Smooth muscle cell (in vitro differentiated cells): Measurements from ENCODE around the gene VPS72. TPM values are rescaled to one million over a fixed set of nuclear protein-coding genes. Genes with fewer than 3 reads are reported as not detected.

Source experiments
- DNase-seq: peaks from one replicate; lab custom pipeline; 2025; ENCODE audit not compliant: unreplicated experiment; lab: John Stamatoyannopoulos, UW
- H2AFZ ChIP-seq: fragments of 200-600 bp; sonication (generic); 2 replicates; pipeline ENCODE4 v1.6.0; 2016; ENCODE audit warnings: antibody characterized with exemption, low read depth, mild to moderate bottlenecking
- H3F3A ChIP-seq: fragments of 200-600 bp; sonication (generic); 2 replicates; pipeline ENCODE4 v1.6.0; 2017; ENCODE audit warnings: antibody characterized with exemption, low read depth
- H3K27ac ChIP-seq: fragments of 200-600 bp; sonication (generic); 2 replicates; pipeline ENCODE4 v1.5.1; 2016; ENCODE audit warnings: low read depth, mild to moderate bottlenecking
- H3K27me3 ChIP-seq: fragments of 200-600 bp; sonication (generic); 2 replicates; pipeline ENCODE4 v1.6.1; 2016; ENCODE audit warnings: low read depth, mild to moderate bottlenecking
- H3K36me3 ChIP-seq: fragments of 200-600 bp; sonication (generic); 2 replicates; pipeline ENCODE4 v1.5.1; 2016; ENCODE audit warnings: low read depth
- H3K4me1 ChIP-seq: fragments of 200-600 bp; sonication (generic); 2 replicates; pipeline ENCODE4 v1.5.1; 2016; ENCODE audit warnings: low read depth
- H3K4me2 ChIP-seq: fragments of 200-600 bp; sonication (generic); 2 replicates; pipeline ENCODE4 v1.6.0; 2016; ENCODE audit warnings: mild to moderate bottlenecking
- H3K4me3 ChIP-seq: fragments of 200-600 bp; sonication (generic); 2 replicates; pipeline ENCODE4 v1.5.1; 2016; ENCODE audit warnings: mild to moderate bottlenecking
- H3K79me2 ChIP-seq: fragments of 200-600 bp; sonication (generic); 2 replicates; pipeline ENCODE4 v1.6.0; 2016; ENCODE audit warnings: low read depth, mild to moderate bottlenecking
- H3K9ac ChIP-seq: fragments of 200-600 bp; sonication (generic); 2 replicates; pipeline ENCODE4 v1.6.0; 2016; ENCODE audit warnings: low read depth
- H3K9me3 ChIP-seq: fragments of 200-600 bp; sonication (generic); replicated peaks from 2 replicates; pipeline ENCODE4 v1.5.1; 2016; ENCODE audit warnings: low read depth
- H4K20me1 ChIP-seq: fragments of 200-600 bp; sonication (generic); 2 replicates; pipeline ENCODE4 v1.6.0; 2016; ENCODE audit warnings: low read depth
- WGBS: methylation state at CpG from one replicate; pipeline ENCODE4 v1.1.7; 2016; ENCODE audit warnings: low lambda C conversion rate; 5-methylcytosine and 5-hydroxymethylcytosine counted together
- polyA plus RNA-seq: library from polyadenylated mRNA; unstranded; fragments of >200 nt; fragmentation: Nextera tagmentation; extraction: Ambion mirVana; gene quantifications from 2 replicates; pipeline ENCODE4 v1.2.1, GENCODE V29; 2016
- total RNA-seq: library from RNA; depleted of rRNA; stranded (reverse); fragments of >200 nt; gene quantifications from 2 replicates; pipeline ENCODE4 v1.2.3, GENCODE V29; 2014
- TF ChIP-seq, protein P1 (sequence below): fragments of 200-600 bp; sonication (generic); IDR thresholded peaks from 2 replicates; pipeline ENCODE4 v1.5.1; 2017; ENCODE audit warnings: borderline replicate concordance, mild to moderate bottlenecking, antibody characterized with exemption; ENCODE audit not compliant: insufficient read depth, poor library complexity, severe bottlenecking

The VPS72 gene
- total and polyA plus RNA-seq, 2 experiments from 2014 or later = 35.0 to 57.9 TPM

GRCh38 chr1:151187205-151187604, 2.8 kb downstream of the VPS72 start:
- H3K79me2 ChIP-seq = peaks cover 35% of the 10 kb centered on the region
- no peak overlapping the region for H3K27ac ChIP-seq
- no peak overlapping the region for H3K4me2 ChIP-seq
- peaks cover 9% of the 10 kb centered on the region for H3K4me1 ChIP-seq
- no peak for DNase-seq
- no peak overlapping the region for H2AFZ ChIP-seq
- peaks cover 10% of the 10 kb centered on the region for H3K36me3 ChIP-seq
- H3F3A ChIP-seq = no peaks in the 10 kb centered on the region
- no peak overlapping the region for H3K9ac ChIP-seq
- H3K9me3 ChIP-seq = no peaks in the 10 kb centered on the region
- H3K4me3 ChIP-seq = no peak overlapping the region
- TF ChIP-seq, protein P1, sequence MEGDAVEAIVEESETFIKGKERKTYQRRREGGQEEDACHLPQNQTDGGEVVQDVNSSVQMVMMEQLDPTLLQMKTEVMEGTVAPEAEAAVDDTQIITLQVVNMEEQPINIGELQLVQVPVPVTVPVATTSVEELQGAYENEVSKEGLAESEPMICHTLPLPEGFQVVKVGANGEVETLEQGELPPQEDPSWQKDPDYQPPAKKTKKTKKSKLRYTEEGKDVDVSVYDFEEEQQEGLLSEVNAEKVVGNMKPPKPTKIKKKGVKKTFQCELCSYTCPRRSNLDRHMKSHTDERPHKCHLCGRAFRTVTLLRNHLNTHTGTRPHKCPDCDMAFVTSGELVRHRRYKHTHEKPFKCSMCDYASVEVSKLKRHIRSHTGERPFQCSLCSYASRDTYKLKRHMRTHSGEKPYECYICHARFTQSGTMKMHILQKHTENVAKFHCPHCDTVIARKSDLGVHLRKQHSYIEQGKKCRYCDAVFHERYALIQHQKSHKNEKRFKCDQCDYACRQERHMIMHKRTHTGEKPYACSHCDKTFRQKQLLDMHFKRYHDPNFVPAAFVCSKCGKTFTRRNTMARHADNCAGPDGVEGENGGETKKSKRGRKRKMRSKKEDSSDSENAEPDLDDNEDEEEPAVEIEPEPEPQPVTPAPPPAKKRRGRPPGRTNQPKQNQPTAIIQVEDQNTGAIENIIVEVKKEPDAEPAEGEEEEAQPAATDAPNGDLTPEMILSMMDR = no peak
- no peaks in the 10 kb centered on the region for H3K27me3 ChIP-seq
- 81% methylated on average over 1 of the region's 1 CpG for WGBS
- H4K20me1 ChIP-seq = no peaks in the 10 kb centered on the region

- Histone ChIP-seq H3K36me3 (peaks cover 18% of the 10 kb centered on the region), H3K4me2 (no peak overlapping the region), H3K9me3 (no peaks in the 10 kb centered on the region), H3K27ac (no peak overlapping the region), H3K27me3 (no peaks in the 10 kb centered on the region), H3K4me1 (peaks cover 7% of the 10 kb centered on the region), H3K4me3 (no peak overlapping the region), H3K9ac (no peak overlapping the region), H4K20me1 (no peaks in the 10 kb centered on the region), H2AFZ (no peak overlapping the region), H3F3A (no peaks in the 10 kb centered on the region), H3K79me2 (peaks cover 32% of the 10 kb centered on the region)
- TF ChIP-seq, protein P1 = no peak
- DNase-seq = no peak
- 98% methylated on average over 10 of the region's 10 CpGs for WGBS
Measured at GRCh38 chr1:151184211-151184610, 5.8 kb downstream of the VPS72 start.

DNA sequence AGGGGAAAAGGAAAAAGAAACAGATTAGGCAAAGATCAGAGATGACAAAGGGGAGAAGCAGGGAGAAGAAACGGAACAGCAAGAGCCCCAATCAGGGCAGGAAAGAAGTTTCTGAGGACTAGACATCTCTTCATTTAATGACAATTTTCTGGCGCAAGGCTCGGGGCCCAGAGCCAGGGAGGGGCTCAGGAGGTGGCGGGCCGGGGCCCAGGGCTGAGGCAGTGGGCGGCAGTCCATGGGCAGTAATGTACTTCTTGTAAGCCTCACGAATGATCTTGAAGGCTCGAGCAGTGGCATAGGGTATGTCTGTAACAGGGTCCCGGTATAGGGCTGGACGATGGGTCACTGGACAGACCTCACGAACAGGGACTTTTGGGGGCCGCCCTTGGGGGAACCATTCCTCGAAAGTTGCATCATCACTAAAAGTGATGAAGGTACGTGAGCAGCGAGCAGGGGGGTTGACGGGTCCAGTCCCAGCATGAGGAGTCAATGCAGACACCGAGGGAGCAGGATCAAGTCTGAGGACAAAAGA, 13.4 kb downstream of the VPS72 start:
- 98% methylated on average over 17 of the region's 17 CpGs for WGBS
- no peaks in the 10 kb centered on the region for H3K9me3 ChIP-seq
- no peak for DNase-seq
- no peak overlapping the region for H3K4me2 ChIP-seq
- peaks cover 11% of the 10 kb centered on the region for H3K36me3 ChIP-seq
- no peaks in the 10 kb centered on the region for H3K4me1 ChIP-seq
- no peaks in the 10 kb centered on the region for H3K79me2 ChIP-seq
- H3K27me3 ChIP-seq = no peaks in the 10 kb centered on the region
- no peaks in the 10 kb centered on the region for H3F3A ChIP-seq
- no peak overlapping the region for H3K27ac ChIP-seq
- H4K20me1 ChIP-seq = no peaks in the 10 kb centered on the region
- no peak overlapping the region for H3K4me3 ChIP-seq
- no peak overlapping the region for H3K9ac ChIP-seq
- no peak overlapping the region for H2AFZ ChIP-seq
- TF ChIP-seq, protein P1 = no peak

DNA sequence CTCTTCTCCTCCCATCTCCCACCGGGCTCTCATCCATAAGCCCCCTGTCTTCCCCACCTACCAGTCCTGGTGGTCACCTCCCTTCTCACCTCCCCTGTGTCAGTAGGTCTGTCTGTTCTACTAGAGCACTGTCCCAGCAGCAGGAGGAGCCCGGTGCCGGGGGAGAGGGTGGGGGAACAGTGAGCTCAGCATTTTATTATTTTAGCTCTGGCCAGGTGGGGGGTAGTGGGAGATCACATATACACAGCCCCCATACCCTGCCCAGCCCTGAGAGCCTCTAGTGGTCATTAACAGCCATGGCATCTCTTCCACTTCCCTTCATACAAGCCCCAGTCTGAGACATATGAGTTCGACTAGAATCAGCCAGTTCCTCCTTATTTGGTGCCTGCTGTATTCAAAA, 14.1 kb downstream of the VPS72 start, which contains the start of gene TMOD4:
TSS of gene TMOD4 (minus strand) at position 119 of the 400 bp plus-strand sequence. CDS start 1,106 bp downstream, outside the sequence.
- H3K27ac ChIP-seq = no peak within 1 kb of the TSS
- no peak for DNase-seq
- H4K20me1 ChIP-seq = no peaks in the 10 kb centered on the region
- H3K27me3 ChIP-seq = no peaks in the 10 kb centered on the region
- H3K9ac ChIP-seq = no peak within 1 kb of the TSS
- WGBS = 90% methylated on average over 4 of the region's 4 CpGs
- no peaks in the 10 kb centered on the region for H3K4me1 ChIP-seq
- no peak within 1 kb of the TSS for H2AFZ ChIP-seq
- no peaks in the 10 kb centered on the region for H3K9me3 ChIP-seq
- H3F3A ChIP-seq = no peaks in the 10 kb centered on the region
- H3K36me3 ChIP-seq = peaks cover 6% of the 10 kb centered on the region
- no peak within 1 kb of the TSS for H3K4me3 ChIP-seq
- TF ChIP-seq, protein P1 = peak; percentile 33
- H3K4me2 ChIP-seq = no peak within 1 kb of the TSS
- no peaks in the 10 kb centered on the region for H3K79me2 ChIP-seq
